ENCODE results near the gene CCHCR1. TPM values are rescaled to one million over a fixed set of nuclear protein-coding genes. Genes with fewer than 3 reads are reported as not detected.

Gene CCHCR1
- total and polyA plus RNA-seq, 9 of the 15 experiments (the other 6 are each of a cell fraction or from before 2014, with no cell fraction given), result 1.2 to 47.3 (median 32.0) TPM

DNA sequence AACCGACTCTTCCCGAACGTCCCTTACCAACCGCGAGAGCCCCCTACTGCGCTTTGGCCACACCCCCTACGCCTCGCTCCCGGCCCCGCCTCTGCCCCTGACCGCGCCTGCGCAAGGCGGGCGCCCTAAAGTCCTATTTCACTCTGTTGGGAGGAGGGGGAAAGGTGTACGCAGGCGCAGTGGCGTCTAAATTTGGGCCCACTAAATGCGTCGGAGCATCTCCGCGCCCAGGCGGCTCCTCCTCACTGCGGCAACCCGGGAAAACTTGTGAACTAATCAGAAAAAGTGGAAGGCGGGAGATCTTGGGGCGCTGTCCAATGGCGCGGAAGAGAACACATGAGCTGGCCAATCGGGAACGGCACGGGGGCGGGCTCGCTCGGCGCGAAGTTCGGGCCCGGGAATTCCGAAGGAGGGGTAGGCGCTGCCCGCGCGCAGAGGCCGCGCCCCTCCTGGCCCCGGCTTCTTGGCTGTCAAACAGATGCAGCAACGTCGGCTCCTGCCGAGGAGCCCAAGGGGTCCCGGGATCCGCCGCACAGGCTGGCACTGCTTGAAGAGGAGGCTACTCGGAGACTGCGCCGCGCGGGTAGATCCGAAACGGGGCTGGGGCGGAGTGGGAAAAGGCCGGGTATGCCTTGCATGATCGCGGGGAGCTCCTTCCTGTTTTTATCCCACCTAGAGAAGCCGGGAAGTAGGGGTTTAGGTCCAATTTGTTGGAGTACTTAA lies 699 bp upstream of the CCHCR1 start, which contains the start of gene TCF19 (continued):
- TF ChIP-seq MXI1 (IDR thresholded peaks at IDR 0.05; ENCODE audit: low read depth, low read length) (peak; percentile 72), ZNF561 (CRISPR knock-in tag; conservative IDR thresholded peaks at IDR 0.05) (no peak), CEBPG (CRISPR knock-in tag; IDR thresholded peaks at IDR 0.05) (no peak), CEBPG (tag; conservative IDR thresholded peaks at IDR 0.05 in 1 of 2, IDR thresholded peaks at IDR 0.05 in 1 of 2) (no peak), CREB1 (IDR thresholded peaks at IDR 0.05) (peak; percentile 49), CREB1 (CRISPR knock-in tag; IDR thresholded peaks at IDR 0.05) (peak; percentile 76), KDM4B (IDR thresholded peaks at IDR 0.05; ENCODE audit: borderline replicate concordance in 2 of 2, low read depth in 1 of 2) (no peak), TAF15 (IDR thresholded peaks at IDR 0.05; ENCODE audit: low read depth, low read length) (no peak), MAZ (CRISPR knock-in tag; conservative IDR thresholded peaks at IDR 0.05 in 1 of 2, IDR thresholded peaks at IDR 0.05 in 1 of 2) (peak; percentile 87 to 94), CHD1 (IDR thresholded peaks at IDR 0.05; ENCODE audit: low read length) (peak; percentile 59), ZSCAN29 (IDR thresholded peaks at IDR 0.05) (no peak), SMAD4 (CRISPR knock-in tag; conservative IDR thresholded peaks at IDR 0.05) (0 out of 2 replicates have a peak, but pooled peaks have one; percentile 27), ESRRA (IDR thresholded peaks at IDR 0.05; ENCODE audit: borderline replicate concordance, low read depth) (peak; percentile 22; the same call in 1 of the 2 replicates), LEF1 (IDR thresholded peaks at IDR 0.05) (0 out of 2 replicates have a peak, but pooled peaks have one; percentile 25)
- TF ChIP-seq, protein P1, sequence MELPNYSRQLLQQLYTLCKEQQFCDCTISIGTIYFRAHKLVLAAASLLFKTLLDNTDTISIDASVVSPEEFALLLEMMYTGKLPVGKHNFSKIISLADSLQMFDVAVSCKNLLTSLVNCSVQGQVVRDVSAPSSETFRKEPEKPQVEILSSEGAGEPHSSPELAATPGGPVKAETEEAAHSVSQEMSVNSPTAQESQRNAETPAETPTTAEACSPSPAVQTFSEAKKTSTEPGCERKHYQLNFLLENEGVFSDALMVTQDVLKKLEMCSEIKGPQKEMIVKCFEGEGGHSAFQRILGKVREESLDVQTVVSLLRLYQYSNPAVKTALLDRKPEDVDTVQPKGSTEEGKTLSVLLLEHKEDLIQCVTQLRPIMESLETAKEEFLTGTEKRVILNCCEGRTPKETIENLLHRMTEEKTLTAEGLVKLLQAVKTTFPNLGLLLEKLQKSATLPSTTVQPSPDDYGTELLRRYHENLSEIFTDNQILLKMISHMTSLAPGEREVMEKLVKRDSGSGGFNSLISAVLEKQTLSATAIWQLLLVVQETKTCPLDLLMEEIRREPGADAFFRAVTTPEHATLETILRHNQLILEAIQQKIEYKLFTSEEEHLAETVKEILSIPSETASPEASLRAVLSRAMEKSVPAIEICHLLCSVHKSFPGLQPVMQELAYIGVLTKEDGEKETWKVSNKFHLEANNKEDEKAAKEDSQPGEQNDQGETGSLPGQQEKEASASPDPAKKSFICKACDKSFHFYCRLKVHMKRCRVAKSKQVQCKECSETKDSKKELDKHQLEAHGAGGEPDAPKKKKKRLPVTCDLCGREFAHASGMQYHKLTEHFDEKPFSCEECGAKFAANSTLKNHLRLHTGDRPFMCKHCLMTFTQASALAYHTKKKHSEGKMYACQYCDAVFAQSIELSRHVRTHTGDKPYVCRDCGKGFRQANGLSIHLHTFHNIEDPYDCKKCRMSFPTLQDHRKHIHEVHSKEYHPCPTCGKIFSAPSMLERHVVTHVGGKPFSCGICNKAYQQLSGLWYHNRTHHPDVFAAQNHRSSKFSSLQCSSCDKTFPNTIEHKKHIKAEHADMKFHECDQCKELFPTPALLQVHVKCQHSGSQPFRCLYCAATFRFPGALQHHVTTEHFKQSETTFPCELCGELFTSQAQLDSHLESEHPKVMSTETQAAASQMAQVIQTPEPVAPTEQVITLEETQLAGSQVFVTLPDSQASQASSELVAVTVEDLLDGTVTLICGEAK (IDR thresholded peaks at IDR 0.05), result 0 out of 2 replicates have a peak, but pooled peaks have one; percentile 22
- TF ChIP-seq, protein P1 (CRISPR knock-in tag; IDR thresholded peaks at IDR 0.05), result no peak
- TF ChIP-seq, protein P2, sequence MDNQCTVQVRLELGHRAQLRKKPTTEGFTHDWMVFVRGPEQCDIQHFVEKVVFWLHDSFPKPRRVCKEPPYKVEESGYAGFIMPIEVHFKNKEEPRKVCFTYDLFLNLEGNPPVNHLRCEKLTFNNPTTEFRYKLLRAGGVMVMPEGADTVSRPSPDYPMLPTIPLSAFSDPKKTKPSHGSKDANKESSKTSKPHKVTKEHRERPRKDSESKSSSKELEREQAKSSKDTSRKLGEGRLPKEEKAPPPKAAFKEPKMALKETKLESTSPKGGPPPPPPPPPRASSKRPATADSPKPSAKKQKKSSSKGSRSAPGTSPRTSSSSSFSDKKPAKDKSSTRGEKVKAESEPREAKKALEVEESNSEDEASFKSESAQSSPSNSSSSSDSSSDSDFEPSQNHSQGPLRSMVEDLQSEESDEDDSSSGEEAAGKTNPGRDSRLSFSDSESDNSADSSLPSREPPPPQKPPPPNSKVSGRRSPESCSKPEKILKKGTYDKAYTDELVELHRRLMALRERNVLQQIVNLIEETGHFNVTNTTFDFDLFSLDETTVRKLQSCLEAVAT (IDR thresholded peaks at IDR 0.05), result peak in 1 of 2 experiments; percentile 69; a peak in 1 of 4 replicates
